ENCODE measurements around the gene PLXNA2. TPM values are rescaled to one million over a fixed set of nuclear protein-coding genes. Genes with fewer than 3 reads are reported as not detected.

The PLXNA2 gene
- total and polyA plus RNA-seq, 2 of the 13 experiments (the other 11 are each of a cell fraction or from before 2014, with no cell fraction given), result 1.1 to 2.1 TPM

Small RNAs within 50 kb of the gene (small RNA-seq; reads per million reads assigned to genes)
- gene AL606753.1 (ENCODE audit: insufficient read depth in 2 of 3, insufficient read length in 3 of 3, low read depth in 2 of 3, low replicate concordance in 1 of 3), result 0 reads per million in 3 experiments

Data from HepG2 (cell line).